ENCODE data around the gene ACLY. TPM values are rescaled to one million over a fixed set of nuclear protein-coding genes. Genes with fewer than 3 reads are reported as not detected.
A peak's percentile ranks its signal among the peaks of the same experiment; 100 is the strongest.
"Not testable (repeated sequence)": the region's sequence is repeated elsewhere in the genome, so short reads cannot be mapped to it uniquely, and the experiment has no call there.

The ACLY gene
- total RNA-seq, 1 donor from 2014 or later, result 195 TPM

DNA sequence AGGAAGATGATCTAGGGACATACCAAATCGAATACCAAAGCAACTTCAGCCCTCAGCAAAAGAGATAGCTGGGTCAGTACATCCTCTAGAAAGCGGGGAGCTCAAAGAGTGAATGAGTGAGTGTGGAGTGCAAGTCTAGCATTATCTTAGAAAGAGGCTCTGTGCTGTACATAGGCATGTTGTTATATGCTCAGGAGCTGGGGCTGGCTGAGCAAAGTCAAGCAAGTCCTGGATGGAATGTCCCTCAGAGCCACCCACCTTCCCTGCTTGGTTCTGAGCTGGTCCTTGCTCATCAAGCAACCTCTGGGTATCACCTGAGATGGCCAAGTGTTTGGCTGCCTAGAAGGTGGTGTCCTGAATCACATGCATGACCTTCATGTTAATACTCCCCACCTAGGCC is 48.7 kb downstream of the ACLY start:
- no peak for DNase-seq

DNA sequence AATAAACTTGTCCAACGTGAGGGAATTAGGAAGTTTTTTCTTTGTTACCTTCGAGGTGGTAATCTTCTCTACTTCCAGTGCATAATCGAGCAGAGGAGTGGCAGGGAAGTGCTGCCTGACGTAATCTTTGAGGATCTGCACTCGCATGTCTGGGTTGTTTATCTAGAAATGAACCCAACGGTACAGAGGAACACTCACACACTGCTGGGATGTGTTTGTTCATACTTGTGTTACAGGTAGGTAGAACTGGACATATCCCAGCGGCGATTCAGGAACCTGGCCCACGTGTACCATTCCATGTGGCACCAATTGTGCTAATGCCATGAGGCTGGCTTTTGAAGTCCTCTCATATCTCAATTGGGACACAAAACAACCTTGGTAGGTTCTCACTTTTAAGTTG is 49.3 kb downstream of the ACLY start:
- no peak for DNase-seq

DNA sequence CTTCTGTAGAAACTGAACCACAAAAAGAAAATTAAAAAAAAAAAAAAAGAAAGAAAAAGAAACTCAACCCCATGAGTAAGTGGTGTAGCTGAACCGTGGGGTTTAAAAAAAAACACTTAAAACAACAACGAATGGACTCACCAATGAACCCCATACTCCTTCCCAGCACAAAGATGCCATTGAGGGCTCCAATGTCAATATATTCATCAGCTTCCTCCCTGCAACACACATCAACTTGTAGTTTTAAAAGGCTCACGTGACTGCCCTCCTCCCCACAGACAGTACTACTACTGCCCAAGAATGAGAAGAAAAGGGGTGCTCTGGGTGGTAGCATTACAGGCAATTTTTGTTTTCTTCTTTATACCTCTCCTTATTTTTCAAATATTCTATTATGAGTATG is 50.2 kb downstream of the ACLY start:
- no peak for DNase-seq

- no peak for DNase-seq
Measured at GRCh38 chr17:41865596-41865893, 53.2 kb downstream of the ACLY start.

DNA sequence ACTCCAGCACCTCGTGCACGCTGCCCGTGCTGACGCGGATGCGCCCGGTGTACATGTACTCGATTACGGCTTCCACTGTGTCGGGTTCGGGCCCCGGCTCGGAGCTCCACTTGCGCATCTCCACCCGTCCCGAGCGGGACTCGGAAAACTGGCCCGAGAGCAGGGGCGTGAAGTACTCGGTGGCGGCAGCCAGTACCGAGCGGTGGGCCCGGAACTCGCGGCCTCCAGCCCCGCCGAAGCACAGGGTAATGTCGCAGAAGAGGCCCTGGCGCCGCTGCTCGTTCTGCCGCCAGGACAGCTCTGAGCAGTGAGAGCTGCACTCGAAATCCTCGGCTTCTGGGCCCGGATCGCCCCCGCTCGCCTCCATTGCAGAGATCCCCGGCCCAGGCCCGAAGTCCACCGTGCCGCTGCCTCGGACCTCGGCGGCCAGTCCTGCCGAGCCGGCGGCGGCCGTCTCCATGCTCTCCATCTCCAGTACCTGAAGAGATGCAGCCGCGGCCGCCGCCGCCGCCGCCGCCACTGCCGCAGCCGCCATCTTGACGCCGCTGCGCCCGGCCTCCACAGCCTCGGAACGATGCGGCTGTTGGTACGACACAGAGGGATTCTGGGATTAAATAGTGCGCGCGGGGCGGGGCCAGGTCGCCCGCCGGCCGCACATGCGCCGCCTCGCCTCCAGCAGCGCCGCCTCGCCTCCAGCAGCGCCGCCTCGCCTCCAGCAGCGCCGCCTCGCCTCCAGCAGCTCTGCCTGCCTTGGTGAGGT is 53.7 kb downstream of the ACLY start, which contains the start of gene KLHL11:
Gene KLHL11 (minus strand): TSS at position 588 of the 760 bp plus-strand sequence. CDS start 53 bp downstream, at position 535.
- peak; percentile 94 for DNase-seq

DNA sequence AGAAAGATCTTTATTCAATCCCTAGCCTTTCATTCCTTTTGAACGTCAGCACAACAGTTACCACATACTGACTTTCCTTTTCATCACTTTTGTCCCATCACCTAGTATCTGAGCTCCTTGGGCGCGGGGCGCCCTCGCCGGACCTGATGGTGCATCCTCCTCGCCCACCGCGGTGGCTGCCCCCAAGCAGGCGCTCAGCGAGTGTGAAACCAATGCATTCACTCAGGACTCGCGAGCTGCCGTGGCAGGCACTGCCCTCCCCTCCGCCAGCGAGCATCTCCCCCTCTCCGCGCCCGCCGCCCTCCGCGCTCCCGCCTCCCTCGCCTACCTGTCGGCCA is 54.3 kb downstream of the ACLY start:
- DNase-seq, result no peak

DNA sequence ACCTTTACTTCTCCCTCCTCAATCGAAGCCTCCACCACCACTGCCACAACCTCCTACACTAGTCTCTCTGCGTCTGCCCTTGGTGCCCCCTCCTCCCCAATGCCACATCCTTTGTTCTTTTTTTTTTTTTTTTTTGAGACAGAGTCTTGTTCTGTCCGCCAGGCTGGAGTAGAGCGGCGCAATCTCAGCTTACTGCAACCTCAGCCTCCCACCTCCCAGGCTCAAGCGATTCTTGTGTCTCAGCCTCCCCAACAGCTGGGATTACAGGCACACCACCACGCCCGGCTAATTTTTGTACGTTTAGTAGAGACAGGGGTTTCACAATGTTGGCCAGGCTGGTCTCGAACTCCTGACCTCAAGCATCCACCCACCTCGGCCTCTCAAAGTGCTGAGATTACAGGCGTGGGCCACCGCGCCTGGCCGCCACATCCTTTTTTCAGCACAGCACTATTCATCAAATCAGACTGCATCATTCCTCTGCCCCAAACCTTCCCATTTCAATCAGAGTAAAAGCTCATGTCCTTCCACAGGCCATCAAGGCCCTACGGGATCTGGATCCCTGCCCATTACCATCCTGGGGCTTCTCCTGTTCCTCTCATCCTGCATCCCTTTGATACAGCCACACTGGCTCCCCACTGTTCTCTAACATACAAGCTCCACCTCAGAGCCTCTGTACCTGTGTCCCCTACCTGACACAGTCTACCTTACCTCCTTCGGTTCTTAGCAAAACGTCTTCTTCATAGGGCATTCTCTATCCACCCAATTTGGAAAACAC is 55.5 kb downstream of the ACLY start:
- DNase-seq, result no peak

GRCh38 chr17:41860254-41860931 is 58.4 kb downstream of the ACLY start:
- no peak for DNase-seq

GRCh38 chr17:41851382-41851781 is 67.4 kb downstream of the ACLY start:
- DNase-seq, result not testable (repeated sequence)

- no peak for DNase-seq
Measured at GRCh38 chr17:41849251-41849990, 69.3 kb downstream of the ACLY start.

GRCh38 chr17:41848788-41849187 is 70.0 kb downstream of the ACLY start:
- no peak for DNase-seq

DNA sequence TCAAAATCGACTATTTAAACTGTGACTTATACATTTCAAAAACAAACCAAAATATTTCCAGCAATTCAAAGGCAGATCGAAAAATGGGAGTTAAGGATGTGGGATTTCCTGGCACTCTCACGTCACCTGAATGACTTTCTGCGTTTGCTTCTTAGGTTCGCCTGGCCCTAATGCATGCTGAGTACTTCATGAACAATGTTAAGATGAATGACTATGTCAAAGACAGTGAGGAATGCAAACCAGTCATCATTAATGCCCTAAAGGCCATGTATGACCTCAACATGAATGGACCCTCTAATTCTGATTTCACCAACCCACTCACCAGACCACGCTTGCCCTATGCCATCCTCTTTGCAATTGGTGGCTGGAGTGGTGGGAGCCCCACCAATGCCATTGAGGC is 73.8 kb downstream of the ACLY start:
- DNase-seq, result no peak

DNA sequence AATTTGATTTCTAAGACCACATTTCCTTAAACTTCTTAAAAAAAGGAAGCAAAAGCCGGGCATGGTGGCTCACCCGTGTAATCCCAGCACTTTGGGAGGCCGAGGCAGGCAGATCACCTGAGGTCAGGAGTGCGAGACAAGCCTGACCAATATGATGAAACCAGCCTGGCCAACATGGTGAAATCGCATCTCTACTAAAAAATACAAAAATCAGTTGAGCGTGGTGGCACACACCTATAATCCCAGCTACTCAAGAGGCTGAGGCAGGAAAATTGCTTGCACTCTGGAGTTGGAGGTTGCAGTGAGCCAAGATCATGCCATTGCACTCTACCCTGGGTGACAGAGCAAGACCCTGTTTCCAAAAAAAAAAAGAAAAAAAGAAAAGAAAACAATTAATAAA is 78.0 kb downstream of the ACLY start:
- not testable (repeated sequence) for DNase-seq

DNA sequence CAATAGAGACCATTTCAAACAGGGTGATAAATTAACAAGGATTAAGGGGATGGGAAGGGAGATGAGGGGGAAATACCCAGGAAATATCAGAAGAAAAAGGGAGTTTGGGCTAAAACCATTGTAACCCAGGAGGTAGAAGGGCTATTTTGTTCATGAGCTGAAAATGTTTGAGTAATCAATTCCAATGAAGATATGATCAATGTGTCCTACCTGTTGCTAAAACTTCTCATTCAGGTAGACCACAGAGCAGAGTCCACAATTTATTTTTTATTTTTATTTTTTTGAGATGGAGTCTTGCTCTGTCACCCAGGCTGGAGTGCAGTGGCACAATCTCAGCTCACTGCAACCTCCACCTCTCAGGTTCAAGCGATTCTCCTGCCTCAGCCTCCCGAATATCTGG is 79.3 kb downstream of the ACLY start:
- not testable (repeated sequence) for DNase-seq

- DNase-seq, result no peak
Measured at GRCh38 chr17:41837761-41838538, 80.8 kb downstream of the ACLY start, which contains the start of gene KLHL10. TSS of gene KLHL10 (plus strand) at chr17:41837825. CDS start at chr17:41837933, 108 bp downstream.

GRCh38 chr17:41836550-41837196 is 82.1 kb downstream of the ACLY start:
- no peak for DNase-seq

DNA sequence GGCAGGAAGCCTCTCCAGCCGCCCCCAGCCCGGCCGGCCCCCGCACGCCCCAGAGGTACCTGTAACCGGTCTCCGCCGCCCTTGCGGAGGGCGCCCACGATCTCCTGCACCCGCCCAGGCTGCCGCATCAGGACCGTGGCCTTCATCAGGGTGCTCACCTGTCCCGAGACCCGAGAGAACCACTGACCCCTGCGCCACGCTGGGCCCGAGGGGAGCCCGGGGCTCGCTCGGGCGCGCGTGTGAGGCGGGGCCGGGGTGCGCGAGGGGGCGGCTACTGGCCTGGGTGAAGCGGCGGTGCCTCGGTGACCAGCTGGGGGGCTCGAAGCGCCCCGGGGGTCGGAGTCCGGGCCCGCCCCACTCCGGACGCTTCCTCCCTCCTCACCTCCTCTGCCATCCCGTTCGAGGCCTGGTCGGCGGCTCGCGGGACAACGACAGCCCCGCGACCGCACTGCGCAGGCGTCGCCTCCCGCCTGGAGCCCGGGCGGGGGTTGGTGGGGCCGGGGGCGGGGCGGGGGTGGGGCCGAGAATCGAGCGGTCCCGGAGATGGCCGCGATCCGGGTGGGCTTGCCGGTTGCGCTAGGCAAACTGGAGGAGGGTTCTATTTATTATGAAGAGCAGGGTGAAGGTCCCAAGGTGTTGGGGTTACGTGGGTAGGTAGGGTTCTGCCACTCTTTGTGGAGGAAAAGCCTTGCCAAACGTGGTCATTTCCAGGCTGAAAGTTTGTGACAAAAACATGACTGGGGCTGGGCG is 82.8 kb downstream of the ACLY start, which contains the start of gene NT5C3B:
Gene NT5C3B (minus strand): TSS at position 433 of the 750 bp plus-strand sequence. CDS start 39 bp downstream, at position 394.
- DNase-seq, result peak; percentile 59

DNA sequence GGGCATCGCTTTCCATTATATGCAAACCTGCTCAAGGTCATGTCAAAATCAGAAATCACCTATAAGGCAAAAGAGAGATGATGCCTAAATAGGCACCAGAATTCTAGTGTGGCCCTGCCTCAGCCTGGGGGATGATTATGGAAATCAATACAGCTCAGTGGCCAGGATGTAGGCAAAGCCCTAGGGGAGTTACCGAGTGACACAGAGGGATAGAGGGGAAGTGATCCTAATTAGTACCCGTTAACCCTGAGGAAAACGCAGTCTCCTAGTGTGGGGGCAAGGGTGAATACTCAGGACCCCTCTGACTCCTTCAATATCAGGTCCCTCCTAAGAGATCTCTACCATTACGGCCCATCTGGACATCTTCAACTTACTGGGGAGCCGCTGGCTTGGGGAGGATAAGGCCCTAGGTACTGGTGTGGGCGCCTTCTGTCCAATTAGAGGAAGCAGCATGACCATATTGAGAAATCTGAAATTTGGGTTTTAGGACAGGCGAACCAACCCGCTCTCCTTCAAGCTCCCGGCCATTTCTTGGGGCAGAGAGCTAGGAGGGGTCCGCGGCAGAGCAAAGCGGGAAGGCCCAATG is 83.4 kb downstream of the ACLY start:
- peak; percentile 7 for DNase-seq

GRCh38 chr17:41829961-41830360 is 88.8 kb downstream of the ACLY start:
- DNase-seq, result not testable (repeated sequence)

DNA sequence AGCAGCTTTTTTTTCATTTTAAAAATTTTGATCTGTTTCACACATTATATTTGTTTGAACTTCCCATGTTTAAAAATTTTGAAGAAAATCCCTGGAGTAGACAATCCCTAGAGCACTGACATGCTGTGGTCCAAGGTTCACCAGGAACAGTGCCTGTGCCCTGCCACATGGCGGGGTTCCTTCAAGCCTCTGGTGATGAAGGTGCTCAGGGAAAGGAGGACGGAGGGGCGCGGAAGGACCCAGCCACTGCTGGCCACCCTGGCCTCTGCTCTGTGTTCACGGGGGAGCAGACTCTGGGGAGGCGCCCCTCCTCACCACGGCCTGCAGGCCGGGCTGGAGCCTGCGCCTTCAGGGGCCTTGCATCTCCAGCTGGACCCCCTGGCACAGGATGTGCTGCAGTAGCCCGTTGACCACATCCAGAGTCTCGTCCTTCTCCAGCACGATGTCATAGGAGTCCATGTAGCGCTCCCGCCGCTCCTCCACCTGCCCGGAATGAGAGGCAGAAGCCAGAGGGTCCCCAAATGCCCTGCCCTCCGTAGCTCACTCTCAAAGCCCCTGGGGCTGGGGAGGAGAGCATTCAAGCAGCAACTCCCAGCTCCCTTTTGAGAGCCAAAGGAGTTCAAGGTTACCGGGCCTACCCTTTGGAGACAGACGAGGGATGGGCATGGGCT is 93.4 kb downstream of the ACLY start:
- no peak for DNase-seq

All from dermis blood vessel endothelial cell (primary cell).